Measurements from ENCODE around the gene CST2. TPM values are rescaled to one million over a fixed set of nuclear protein-coding genes. Genes with fewer than 3 reads are reported as not detected.
"Not testable (repeated sequence)": the region's sequence is repeated elsewhere in the genome, so short reads cannot be mapped to it uniquely, and the experiment has no call there.

Gene CST2
- total RNA-seq, 2 donors from 2014 or later = not detected

DNA sequence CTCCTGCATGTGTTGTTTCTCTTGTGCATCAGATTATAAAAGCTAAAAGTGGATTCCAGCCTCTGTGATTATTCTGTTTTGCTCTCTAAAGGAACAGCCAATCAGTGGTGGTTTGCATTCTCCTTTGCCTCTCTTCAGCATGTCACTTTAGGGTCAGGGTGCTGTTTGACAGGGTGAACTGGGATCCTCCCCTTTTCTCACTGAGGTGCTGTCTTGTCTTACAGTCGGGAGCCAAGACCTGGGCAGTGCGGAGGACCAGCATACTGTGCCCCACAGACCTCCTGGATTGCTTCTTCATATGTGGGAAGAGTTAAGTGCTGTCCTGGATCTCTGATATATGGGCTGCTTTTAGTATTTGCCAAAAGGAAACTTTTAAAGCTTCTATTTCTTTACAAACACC lies 15.2 kb upstream of the CST2 start:
- no peaks in the 10 kb centered on the region for H3K36me3 Mint-ChIP-seq (ENCODE audit: insufficient read depth in 2 of 2)
- no peak for DNase-seq
- H3K9me3 Mint-ChIP-seq = peaks cover 0 to 2% of the 10 kb centered on the region in 2 donors
- peaks cover 1% of the 10 kb centered on the region for H3K27me3 Mint-ChIP-seq (ENCODE audit: low read depth)
- no peak overlapping the region for H3K4me3 Mint-ChIP-seq
- H3K27ac Mint-ChIP-seq = no peak overlapping the region
- no peak for ATAC-seq (replicated peaks in 1 of 2)
- no peaks in the 10 kb centered on the region for H3K4me1 Mint-ChIP-seq (ENCODE audit: low read depth)

DNA sequence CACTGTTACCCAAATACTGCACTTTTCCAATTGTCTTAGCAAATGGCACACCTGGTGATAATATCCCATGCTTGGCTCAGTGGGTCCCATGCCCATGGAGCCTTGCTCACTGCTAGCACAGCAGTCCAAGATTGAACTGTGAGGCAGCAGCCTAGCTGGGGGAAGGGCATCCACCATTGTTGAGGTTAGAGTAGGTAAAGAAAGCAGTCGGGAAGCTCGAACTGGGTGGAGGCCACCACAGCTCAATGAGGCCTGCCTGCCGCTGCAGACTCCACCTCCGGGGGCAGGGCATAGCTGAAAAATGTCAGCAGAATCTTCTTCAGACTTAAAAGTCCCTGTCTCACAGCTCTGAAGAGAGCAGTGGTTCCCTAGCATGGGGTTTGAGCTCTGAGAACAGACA lies 9.2 kb upstream of the CST2 start:
- no peaks in the 10 kb centered on the region for H3K36me3 Mint-ChIP-seq (ENCODE audit: insufficient read depth in 2 of 2)
- DNase-seq = no peak
- ATAC-seq (replicated peaks in 1 of 2) = no peak
- peaks cover 0 to 2% of the 10 kb centered on the region in 2 donors for H3K9me3 Mint-ChIP-seq
- no peaks in the 10 kb centered on the region for H3K4me1 Mint-ChIP-seq (ENCODE audit: low read depth)
- no peak overlapping the region for H3K4me3 Mint-ChIP-seq
- H3K27ac Mint-ChIP-seq = no peak overlapping the region
- H3K27me3 Mint-ChIP-seq (ENCODE audit: low read depth) = peaks cover 18% of the 10 kb centered on the region

DNA sequence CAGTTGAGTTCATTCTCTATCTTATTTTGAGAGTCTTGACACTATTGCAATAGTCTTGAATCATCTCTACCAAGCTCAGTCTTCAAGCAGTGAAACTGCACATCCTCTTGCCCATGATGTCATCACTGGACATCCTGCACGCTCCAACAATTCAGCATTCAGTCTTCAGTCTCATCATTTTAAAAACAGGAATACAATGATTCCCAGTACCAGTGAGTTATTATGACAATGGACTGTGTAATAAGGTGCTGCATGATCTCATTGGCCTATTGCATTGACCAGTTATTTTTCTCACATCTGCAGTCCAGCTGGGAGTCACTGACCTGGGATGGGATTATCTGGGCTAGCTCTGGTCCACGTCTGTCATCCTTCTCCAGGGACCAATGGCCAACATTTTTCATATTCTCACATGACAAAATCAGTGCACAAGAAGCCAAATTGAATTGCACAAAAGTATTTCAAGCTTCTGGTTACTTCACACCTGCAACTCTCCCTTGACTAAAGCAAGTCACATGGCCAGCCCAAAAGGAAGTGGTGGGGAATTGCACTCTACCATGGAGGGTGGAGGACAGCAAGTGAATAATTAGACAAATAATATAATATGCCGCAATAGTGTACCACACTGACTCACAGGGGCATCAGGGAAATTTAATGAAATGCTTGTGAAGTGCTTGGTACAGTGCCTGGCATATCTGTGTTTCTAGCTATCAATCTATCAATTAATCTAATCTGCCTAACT lies 6.4 kb upstream of the CST2 start:
- H3K27ac Mint-ChIP-seq = no peak overlapping the region
- no peak overlapping the region for H3K4me3 Mint-ChIP-seq

DNA sequence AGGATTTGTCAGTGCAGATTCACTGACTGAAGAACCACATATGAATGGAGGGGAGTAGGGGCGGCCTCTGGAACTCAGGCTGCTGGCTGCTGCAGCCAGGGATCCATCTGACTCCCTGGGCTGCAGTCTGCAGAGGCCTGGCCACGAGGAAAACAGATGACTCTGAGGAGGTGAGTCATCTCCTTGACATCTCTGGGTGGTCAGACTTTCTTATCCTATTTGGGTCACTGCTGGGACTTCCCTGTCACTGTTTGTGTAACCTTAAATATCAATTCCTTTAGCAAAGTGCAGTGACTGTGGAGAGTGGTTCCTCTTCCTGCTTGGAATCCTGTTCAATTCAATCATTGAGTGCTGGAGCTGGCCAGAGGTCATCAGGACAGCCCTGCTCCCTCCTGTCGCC lies 5.4 kb upstream of the CST2 start:
- not testable (repeated sequence) for H3K9me3 Mint-ChIP-seq; H3K36me3 Mint-ChIP-seq (ENCODE audit: insufficient read depth in 2 of 2); ATAC-seq (replicated peaks in 1 of 2); H3K4me3 Mint-ChIP-seq; H3K27ac Mint-ChIP-seq; DNase-seq; H3K4me1 Mint-ChIP-seq (ENCODE audit: low read depth)
- peaks cover 23% of the 10 kb centered on the region for H3K27me3 Mint-ChIP-seq (ENCODE audit: low read depth)

More for the DNA sequence above, 6.4 kb upstream of the CST2 start:
- Mint-ChIP-seq H3K27me3 (ENCODE audit: low read depth) (peaks cover 23% of the 10 kb centered on the region), H3K9me3 (no peaks in the 10 kb centered on the region), H3K36me3 (ENCODE audit: insufficient read depth in 2 of 2) (no peaks in the 10 kb centered on the region), H3K4me1 (ENCODE audit: low read depth) (no peaks in the 10 kb centered on the region)
- DNase-seq = no peak
- ATAC-seq (replicated peaks in 1 of 2) = no peak

DNA sequence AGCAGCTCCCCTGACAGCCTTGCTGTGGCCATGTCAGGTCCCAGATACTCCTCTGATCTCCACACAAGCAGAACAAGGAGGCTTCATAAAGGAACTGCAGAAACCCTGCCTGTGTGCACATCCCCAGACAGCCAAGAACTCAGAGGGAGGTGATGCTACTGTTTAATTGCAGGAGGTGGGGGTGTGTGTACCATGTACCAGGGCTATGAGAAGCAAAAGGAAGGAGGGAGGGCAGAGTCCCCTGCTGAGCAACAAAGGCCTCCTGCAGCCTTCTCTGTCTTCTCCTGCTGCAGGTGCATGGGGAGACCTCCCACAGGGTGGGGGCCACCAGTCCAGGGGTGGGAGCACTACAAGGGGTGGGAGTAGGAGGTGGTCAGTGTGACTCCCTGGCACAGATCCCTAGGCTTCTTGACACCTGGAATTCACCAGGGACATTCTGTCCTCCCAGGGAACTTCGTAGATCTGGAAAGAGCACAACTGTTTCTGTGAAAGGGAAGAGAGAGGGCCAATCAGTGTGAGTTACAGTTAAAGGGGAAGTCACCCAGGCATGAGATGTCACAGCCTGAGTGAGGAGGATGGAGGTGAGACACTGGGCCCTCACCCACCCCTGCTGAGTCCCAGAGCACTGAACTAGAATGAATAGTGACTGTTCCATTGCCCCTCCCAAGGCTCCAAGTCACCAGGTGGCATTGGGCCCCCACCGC lies 2.8 kb downstream of the CST2 start:
- Mint-ChIP-seq H3K36me3 (ENCODE audit: insufficient read depth in 2 of 2) (no peaks in the 10 kb centered on the region), H3K27ac (no peak overlapping the region), H3K9me3 (no peaks in the 10 kb centered on the region), H3K4me1 (ENCODE audit: low read depth) (no peaks in the 10 kb centered on the region), H3K27me3 (ENCODE audit: low read depth) (no peaks in the 10 kb centered on the region), H3K4me3 (no peak overlapping the region)
- DNase-seq (no peak), ATAC-seq (replicated peaks in 1 of 2) (no peak)

DNA sequence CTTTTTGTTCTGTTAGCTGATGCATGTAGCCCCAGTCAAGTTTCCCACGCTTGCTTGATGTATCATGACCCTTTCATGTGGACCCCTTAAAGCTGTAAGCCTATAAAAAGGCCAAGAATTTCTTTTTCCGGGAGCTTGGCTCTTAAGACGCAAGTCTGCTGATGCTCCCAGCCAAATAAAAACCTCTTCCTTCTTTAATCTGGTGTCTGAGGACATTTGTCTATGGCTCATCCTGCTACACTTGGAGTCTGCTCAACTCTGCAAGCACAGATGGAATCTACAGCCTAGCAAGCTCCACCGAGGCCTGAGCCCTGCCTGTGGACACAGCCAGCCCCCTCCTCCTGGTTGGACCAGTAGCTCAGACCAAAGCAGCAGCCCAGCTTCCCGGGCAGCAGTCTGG lies 3.4 kb downstream of the CST2 start:
- H3K9me3 Mint-ChIP-seq = no peaks in the 10 kb centered on the region
- H3K4me3 Mint-ChIP-seq = no peak overlapping the region
- no peak for ATAC-seq (replicated peaks in 1 of 2)
- H3K36me3 Mint-ChIP-seq (ENCODE audit: insufficient read depth in 2 of 2) = no peaks in the 10 kb centered on the region
- H3K27me3 Mint-ChIP-seq (ENCODE audit: low read depth) = no peaks in the 10 kb centered on the region
- DNase-seq = no peak
- no peaks in the 10 kb centered on the region for H3K4me1 Mint-ChIP-seq (ENCODE audit: low read depth)
- no peak overlapping the region for H3K27ac Mint-ChIP-seq

DNA sequence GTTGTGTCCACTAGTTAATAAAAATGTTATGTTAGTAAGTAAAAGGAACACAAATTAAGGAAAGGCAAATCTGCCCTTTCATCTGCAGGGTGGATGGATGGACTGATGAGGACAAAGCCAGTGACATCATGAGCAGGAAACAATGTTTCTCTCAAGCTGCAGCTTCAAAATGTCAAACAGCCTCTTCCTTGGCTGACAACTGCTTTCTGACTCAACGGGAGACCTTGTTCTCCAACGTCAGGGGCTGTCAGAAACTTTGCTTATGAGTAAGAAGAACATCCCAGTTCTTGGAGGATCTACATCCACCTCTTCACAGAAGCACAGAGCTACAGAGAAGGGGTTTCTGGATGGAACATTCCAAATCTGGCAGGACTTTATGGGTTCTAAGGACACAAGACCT lies 6.0 kb downstream of the CST2 start:
- H3K4me1 Mint-ChIP-seq (ENCODE audit: low read depth) = no peaks in the 10 kb centered on the region
- no peak overlapping the region for H3K27ac Mint-ChIP-seq

DNA sequence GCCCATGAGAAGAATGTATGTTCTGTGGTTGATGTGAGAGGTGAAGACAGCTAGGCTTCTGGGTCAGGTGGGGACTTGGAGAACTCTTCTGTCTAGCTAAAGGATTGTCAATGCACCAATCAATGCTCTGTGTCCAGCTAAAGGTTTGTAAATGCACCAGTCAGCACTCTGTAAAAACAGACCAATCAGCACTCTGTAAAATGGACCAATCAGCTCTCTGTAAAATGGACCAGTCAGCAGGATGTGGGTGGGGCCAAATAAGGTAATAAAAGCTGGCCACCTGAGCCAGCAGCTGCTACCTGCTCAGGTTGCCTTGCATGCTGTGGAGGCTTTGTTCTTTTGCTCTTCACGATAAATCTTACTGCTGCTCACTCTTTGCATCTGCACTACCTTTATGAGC lies 15.0 kb downstream of the CST2 start:
- not testable (repeated sequence) for H3K27ac Mint-ChIP-seq

More for the DNA sequence above, 6.0 kb downstream of the CST2 start:
- H3K36me3 Mint-ChIP-seq (ENCODE audit: insufficient read depth in 2 of 2) = no peaks in the 10 kb centered on the region
- no peak overlapping the region for H3K4me3 Mint-ChIP-seq
- no peaks in the 10 kb centered on the region for H3K9me3 Mint-ChIP-seq
- no peak for ATAC-seq (replicated peaks in 1 of 2)
- H3K27me3 Mint-ChIP-seq (ENCODE audit: low read depth) = no peaks in the 10 kb centered on the region
- DNase-seq = no peak

DNA sequence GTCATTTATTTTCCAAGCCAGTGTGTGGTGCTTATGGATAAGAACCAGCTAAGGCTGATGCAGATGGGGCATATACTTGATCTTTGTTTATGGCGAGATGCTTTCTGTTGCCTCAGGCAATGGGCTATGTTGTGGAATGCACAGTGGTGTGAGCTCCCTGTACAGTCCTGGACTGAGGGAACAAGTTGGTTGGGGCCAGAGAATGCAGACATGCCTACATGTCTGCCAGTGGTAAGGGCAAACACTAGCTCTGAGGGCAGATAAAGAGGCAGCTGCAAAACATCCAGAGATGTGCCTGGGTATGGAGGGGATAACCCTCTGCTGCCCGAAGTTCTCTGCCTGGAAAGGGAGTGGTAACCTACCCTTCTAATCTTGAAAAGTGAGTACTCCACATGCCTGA lies 16.2 kb downstream of the CST2 start:
- H3K27me3 Mint-ChIP-seq (ENCODE audit: low read depth); H3K4me3 Mint-ChIP-seq; H3K27ac Mint-ChIP-seq; ATAC-seq (replicated peaks in 1 of 2); H3K9me3 Mint-ChIP-seq; H3K4me1 Mint-ChIP-seq (ENCODE audit: low read depth); H3K36me3 Mint-ChIP-seq (ENCODE audit: insufficient read depth in 2 of 2); DNase-seq: not testable (repeated sequence)

More for the DNA sequence above, 15.0 kb downstream of the CST2 start:
- not testable (repeated sequence) for H3K4me3 Mint-ChIP-seq; DNase-seq; H3K4me1 Mint-ChIP-seq (ENCODE audit: low read depth); H3K36me3 Mint-ChIP-seq (ENCODE audit: insufficient read depth in 2 of 2); ATAC-seq (replicated peaks in 1 of 2); H3K9me3 Mint-ChIP-seq; H3K27me3 Mint-ChIP-seq (ENCODE audit: low read depth)

DNA sequence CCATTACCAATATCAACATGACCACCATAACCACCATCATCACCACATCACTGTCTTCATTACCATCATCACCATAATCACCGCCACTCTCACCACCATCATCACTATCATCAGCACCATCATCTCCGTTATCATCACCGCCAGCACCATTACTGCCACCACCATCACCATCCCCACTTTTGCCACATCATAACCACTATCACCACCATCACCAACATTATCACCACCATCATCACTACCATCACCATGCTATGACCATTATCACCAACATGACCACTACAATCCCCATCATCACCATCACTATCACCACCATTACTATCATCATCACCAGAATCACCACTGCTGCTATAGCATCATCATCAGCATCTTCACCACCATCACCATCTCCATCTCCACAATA lies 25.7 kb downstream of the CST2 start:
- Mint-ChIP-seq H3K9me3 (no peaks in the 10 kb centered on the region), H3K27me3 (ENCODE audit: low read depth) (no peaks in the 10 kb centered on the region), H3K4me1 (ENCODE audit: low read depth) (no peaks in the 10 kb centered on the region), H3K4me3 (no peak overlapping the region), H3K27ac (no peak overlapping the region), H3K36me3 (ENCODE audit: insufficient read depth in 2 of 2) (no peaks in the 10 kb centered on the region)
- no peak for ATAC-seq (replicated peaks in 1 of 2)
- DNase-seq = no peak

DNA sequence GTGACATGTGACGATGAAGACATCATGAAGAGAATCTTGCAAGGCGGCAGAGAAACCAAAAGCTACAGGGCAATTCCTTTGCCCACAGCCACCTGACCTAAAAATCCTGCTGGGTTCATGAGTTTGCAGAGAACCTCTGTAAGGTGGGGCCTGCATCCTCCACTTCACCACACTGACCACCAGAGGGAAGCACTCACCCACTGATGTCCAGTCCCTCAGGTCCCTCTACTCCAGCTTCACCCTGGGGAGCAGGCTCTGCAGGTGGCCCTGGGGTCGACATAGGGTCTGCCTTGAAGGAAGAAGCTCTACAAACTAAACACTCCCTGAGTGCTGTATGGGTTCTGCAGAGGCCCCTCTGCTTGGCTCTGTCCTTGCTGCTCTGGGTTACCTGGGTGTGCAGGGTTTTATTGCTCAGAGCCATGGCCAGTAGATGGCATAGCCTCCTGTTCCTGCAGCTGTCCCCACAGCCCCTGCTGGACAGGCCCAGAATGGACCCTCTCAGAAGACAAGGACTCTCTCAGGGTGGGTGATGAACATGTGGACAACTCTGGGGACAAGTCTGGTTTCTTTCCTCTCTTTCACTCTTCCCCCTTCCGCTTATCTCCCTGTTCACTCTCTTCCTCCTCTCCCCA lies 27.2 kb downstream of the CST2 start:
- ATAC-seq (replicated peaks in 1 of 2) (peak; percentile 73 to 74), DNase-seq (peak; percentile 41 to 49)
- not testable (repeated sequence) for H3K9me3 Mint-ChIP-seq; H3K36me3 Mint-ChIP-seq (ENCODE audit: insufficient read depth in 2 of 2); H3K4me3 Mint-ChIP-seq; H3K27me3 Mint-ChIP-seq (ENCODE audit: low read depth); H3K27ac Mint-ChIP-seq; H3K4me1 Mint-ChIP-seq (ENCODE audit: low read depth)

DNA sequence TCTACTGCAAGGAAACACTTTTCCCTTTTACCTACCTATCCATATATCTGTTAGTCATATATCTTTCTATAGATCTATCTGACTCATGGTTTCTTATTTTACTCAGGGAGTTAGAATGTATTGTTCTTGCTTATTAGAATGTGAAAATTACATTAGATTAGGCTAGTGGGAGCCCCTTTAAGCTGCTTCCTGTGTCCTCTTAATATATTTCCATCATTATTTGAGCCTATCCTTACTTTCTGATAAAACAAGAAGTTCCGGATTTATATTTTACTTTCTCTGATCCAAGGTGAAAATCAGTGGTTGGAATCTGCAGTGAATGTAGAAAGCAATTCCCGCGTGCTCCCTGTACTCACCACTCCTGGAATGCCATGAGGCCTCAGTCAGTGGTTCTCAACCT lies 31.0 kb downstream of the CST2 start:
- Mint-ChIP-seq H3K27ac (no peak overlapping the region), H3K36me3 (ENCODE audit: insufficient read depth in 2 of 2) (no peaks in the 10 kb centered on the region), H3K27me3 (ENCODE audit: low read depth) (peaks cover 6% of the 10 kb centered on the region), H3K4me1 (ENCODE audit: low read depth) (no peaks in the 10 kb centered on the region), H3K9me3 (no peaks in the 10 kb centered on the region), H3K4me3 (no peak overlapping the region)
- ATAC-seq (replicated peaks in 1 of 2) (no peak), DNase-seq (no peak)

DNA sequence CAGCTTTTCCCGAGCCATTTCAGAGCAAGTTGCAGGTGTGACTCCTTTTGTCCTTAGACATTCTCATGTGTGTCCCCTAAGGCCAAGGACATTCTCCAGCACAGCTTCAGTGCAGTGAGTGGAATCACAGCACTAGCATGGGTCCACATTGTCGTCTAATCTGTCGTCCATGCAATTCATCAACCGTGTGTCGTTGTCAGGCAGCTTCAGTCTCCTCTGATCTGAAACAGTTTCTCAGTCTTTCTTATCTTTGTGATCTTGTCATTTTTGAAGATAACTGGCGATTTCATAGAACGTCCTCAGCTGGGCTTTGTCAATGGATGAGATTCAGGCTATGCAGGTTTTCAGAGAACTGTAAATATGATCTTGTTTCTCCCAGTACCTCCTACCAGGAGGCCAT lies 31.7 kb downstream of the CST2 start:
- no peaks in the 10 kb centered on the region for H3K36me3 Mint-ChIP-seq (ENCODE audit: insufficient read depth in 2 of 2)
- no peaks in the 10 kb centered on the region for H3K9me3 Mint-ChIP-seq
- H3K27ac Mint-ChIP-seq = no peak overlapping the region
- DNase-seq (no peak), ATAC-seq (replicated peaks in 1 of 2) (no peak)
- H3K4me3 Mint-ChIP-seq = no peak overlapping the region
- H3K4me1 Mint-ChIP-seq (ENCODE audit: low read depth) = no peaks in the 10 kb centered on the region
- H3K27me3 Mint-ChIP-seq (ENCODE audit: low read depth) = peaks cover 8% of the 10 kb centered on the region
